MM.1S (cell line): Measurements from ENCODE around the gene MAP1LC3B2.

Experiments
- DNase-seq: peaks from one replicate; pipeline ENCODE4 v3.0.0-alpha.2; 2015
- H2AFZ ChIP-seq: fragments of 300-600 bp; sonication (generic); 2 replicates; pipeline ENCODE4 v1.6.0; 2016; ENCODE audit warnings: antibody characterized with exemption, low read length
- H3F3A ChIP-seq: fragments of 300-600 bp; sonication (generic); 2 replicates; pipeline ENCODE4 v1.6.1; 2016; ENCODE audit warnings: mild to moderate bottlenecking, antibody characterized with exemption, low read length, moderate library complexity, mixed read lengths; ENCODE audit not compliant: insufficient read depth
- H3K27ac ChIP-seq: fragments of 300-600 bp; sonication (generic); 2 replicates; pipeline ENCODE4 v1.5.1; 2016; ENCODE audit warnings: mild to moderate bottlenecking, low read length
- H3K27me3 ChIP-seq: fragments of 300-600 bp; sonication (generic); replicated peaks from 2 replicates; pipeline ENCODE4 v1.6.0; 2016; ENCODE audit warnings: low read length; ENCODE audit not compliant: insufficient read depth
- H3K36me3 ChIP-seq: fragments of 300-600 bp; sonication (generic); replicated peaks from 2 replicates; pipeline ENCODE4 v1.6.1; 2016; ENCODE audit warnings: mild to moderate bottlenecking, low read length, mixed read lengths; ENCODE audit not compliant: insufficient read depth
- H3K4me1 ChIP-seq: fragments of 300-600 bp; sonication (generic); 2 replicates; pipeline ENCODE4 v1.6.1; 2016; ENCODE audit warnings: low read length, mixed read lengths
- H3K4me2 ChIP-seq: fragments of 300-600 bp; sonication (generic); 2 replicates; pipeline ENCODE4 v1.6.0; 2016; ENCODE audit warnings: low read depth, low read length
- H3K4me3 ChIP-seq: fragments of 300-600 bp; sonication (generic); 2 replicates; pipeline ENCODE4 v1.5.1; 2016; ENCODE audit warnings: low read length, mixed read lengths
- H3K79me2 ChIP-seq: fragments of 300-600 bp; sonication (generic); 2 replicates; pipeline ENCODE4 v1.6.1; 2016; ENCODE audit warnings: mixed run types, low read length, mixed read lengths
- H3K9ac ChIP-seq: fragments of 300-600 bp; sonication (generic); 2 replicates; pipeline ENCODE4 v1.6.1; 2016; ENCODE audit warnings: low read length, mixed read lengths
- H3K9me2 ChIP-seq: fragments of 300-600 bp; sonication (generic); replicated peaks from 2 replicates; pipeline ENCODE4 v1.6.1; 2016; ENCODE audit warnings: mild to moderate bottlenecking, low read length, mixed read lengths; ENCODE audit not compliant: insufficient read depth
- H3K9me3 ChIP-seq: fragments of 300-600 bp; sonication (generic); replicated peaks from 2 replicates; pipeline ENCODE4 v1.6.1; 2016; ENCODE audit warnings: mild to moderate bottlenecking, low read length, mixed read lengths; ENCODE audit not compliant: insufficient read depth
- H4K20me1 ChIP-seq: fragments of 300-600 bp; sonication (generic); 2 replicates; pipeline ENCODE4 v1.6.1; 2016; ENCODE audit warnings: mild to moderate bottlenecking, low read length, moderate library complexity, mixed read lengths; ENCODE audit not compliant: insufficient read depth
- CTCF ChIP-seq: fragments of 300-600 bp; sonication (generic); IDR thresholded peaks from 2 replicates; pipeline ENCODE4 v1.5.1; 2016; ENCODE audit warnings: antibody characterized with exemption, low read length, mixed read lengths
- EZH2 ChIP-seq: fragments of 300-600 bp; sonication (generic); optimal IDR thresholded peaks from 2 replicates; pipeline ENCODE3; 2017; ENCODE audit warnings: low read depth, mild to moderate bottlenecking, antibody characterized with exemption, low read length, mixed read lengths
- EZH2phosphoT487 ChIP-seq: fragments of 300-600 bp; sonication (generic); IDR thresholded peaks from 2 replicates; pipeline ENCODE4 v1.6.1; 2018; ENCODE audit warnings: antibody characterized with exemption, low read length

Gene MAP1LC3B2

DNA sequence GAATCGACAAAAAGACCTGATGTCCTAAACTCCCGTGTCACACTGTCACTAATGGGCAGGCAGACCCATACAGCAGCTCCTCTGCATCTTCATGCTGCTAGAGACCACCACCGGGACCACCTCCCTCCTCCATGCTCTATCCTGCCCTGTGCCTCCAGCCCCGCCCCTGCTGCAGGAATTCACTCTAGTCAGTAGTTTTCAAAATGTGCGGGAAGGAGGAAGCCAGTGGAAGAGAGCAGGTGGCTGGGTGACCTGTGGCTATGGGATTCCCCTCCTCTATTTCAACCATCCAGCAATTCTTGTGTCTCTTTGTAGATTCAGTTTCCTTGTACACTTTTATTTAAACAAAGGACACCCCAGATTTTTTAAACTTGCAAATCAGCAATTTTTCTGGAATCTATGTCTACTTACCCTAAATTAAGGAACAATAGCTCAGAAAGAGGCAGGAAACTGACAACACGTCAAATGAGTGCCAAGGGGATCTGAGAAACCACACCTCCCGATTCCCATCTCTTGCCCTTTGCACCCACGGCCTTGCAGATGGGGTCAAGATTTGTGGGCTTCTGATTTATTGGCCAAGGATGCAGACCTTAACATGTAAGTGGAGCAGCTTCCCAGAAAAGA is 20.4 kb upstream of the MAP1LC3B2 start:
- H2AFZ ChIP-seq = no peak overlapping the region
- H3K4me2 ChIP-seq = peak overlapping the region; percentile 83
- TF ChIP-seq CTCF = no peak
- no peak for TF ChIP-seq EZH2
- TF ChIP-seq EZH2phosphoT487 = no peak
- H3K9ac ChIP-seq = peak overlapping the region; percentile 62
- no peaks in the 10 kb centered on the region for H3K9me2 ChIP-seq
- H3K4me1 ChIP-seq = peaks cover 39% of the 10 kb centered on the region
- peak overlapping the region; percentile 37; the same call in 1 of the 2 replicates for H3K4me3 ChIP-seq
- no peaks in the 10 kb centered on the region for H3K27me3 ChIP-seq
- H3K9me3 ChIP-seq = no peaks in the 10 kb centered on the region
- H3K27ac ChIP-seq = peak overlapping the region; percentile 98
- DNase-seq = peak; percentile 20
- H3K36me3 ChIP-seq = no peaks in the 10 kb centered on the region
- peaks cover 7% of the 10 kb centered on the region for H3K79me2 ChIP-seq
- H4K20me1 ChIP-seq = no peaks in the 10 kb centered on the region
- peaks cover 35% of the 10 kb centered on the region for H3F3A ChIP-seq

GRCh38 chr12:116539361-116539771 is 19.8 kb upstream of the MAP1LC3B2 start:
- no peaks in the 10 kb centered on the region for H3K36me3 ChIP-seq
- no peak overlapping the region for H3K4me3 ChIP-seq
- no peak overlapping the region for H3K9ac ChIP-seq
- no peak overlapping the region for H2AFZ ChIP-seq
- no peaks in the 10 kb centered on the region for H3K9me2 ChIP-seq
- H3K79me2 ChIP-seq = peaks cover 6% of the 10 kb centered on the region
- H3F3A ChIP-seq = peaks cover 35% of the 10 kb centered on the region
- no peaks in the 10 kb centered on the region for H4K20me1 ChIP-seq
- TF ChIP-seq EZH2phosphoT487 (no peak), CTCF (no peak), EZH2 (no peak)
- H3K27me3 ChIP-seq = no peaks in the 10 kb centered on the region
- peak overlapping the region; percentile 98; the same call in 1 of the 2 replicates for H3K27ac ChIP-seq
- DNase-seq = no peak
- peak overlapping the region; percentile 83; the same call in 1 of the 2 replicates for H3K4me2 ChIP-seq
- peaks cover 39% of the 10 kb centered on the region for H3K4me1 ChIP-seq
- no peaks in the 10 kb centered on the region for H3K9me3 ChIP-seq

GRCh38 chr12:116539905-116540482 is 19.2 kb upstream of the MAP1LC3B2 start:
- Histone ChIP-seq H3K4me2 (no peak overlapping the region), H3K4me1 (peaks cover 37% of the 10 kb centered on the region), H4K20me1 (no peaks in the 10 kb centered on the region), H3K9me3 (no peaks in the 10 kb centered on the region), H3K36me3 (no peaks in the 10 kb centered on the region), H3K79me2 (0 out of 2 replicates have a peak, but pooled peaks cover under 1% of the 10 kb centered on the region), H3K27me3 (no peaks in the 10 kb centered on the region), H3K9ac (no peak overlapping the region), H3K4me3 (no peak overlapping the region), H3K27ac (no peak overlapping the region), H2AFZ (no peak overlapping the region), H3F3A (peaks cover 35% of the 10 kb centered on the region), H3K9me2 (no peaks in the 10 kb centered on the region)
- DNase-seq = no peak
- TF ChIP-seq EZH2 (no peak), CTCF (no peak), EZH2phosphoT487 (no peak)
